ENCODE measurements around the gene CABLES2.

CABLES2 gene

GRCh38 chr20:62425281-62426058 is 18.4 kb upstream of the CABLES2 start:
- no peak overlapping the region for H3K4me2 ChIP-seq (ENCODE audit: low read length)
- H4K8ac ChIP-seq (ENCODE audit: low read depth, low read length), result no peak overlapping the region
- peak overlapping the region; percentile 10 for H2AK5ac ChIP-seq (ENCODE audit: low read length)
- no peak overlapping the region for H3K4ac ChIP-seq (ENCODE audit: low read depth, low read length)
- H3K79me2 ChIP-seq (ENCODE audit: control insufficient read depth, insufficient read depth, low read length, poor library complexity), result peaks cover 13% of the 10 kb centered on the region
- peaks cover 9% of the 10 kb centered on the region for H3K9me3 ChIP-seq (ENCODE audit: insufficient read depth, low read depth, low read length)
- H3K14ac ChIP-seq (ENCODE audit: low read length), result no peak overlapping the region
- H4K12ac ChIP-seq (ENCODE audit: low read depth, low read length), result no peak overlapping the region
- no CpG with 5 or more reads among the region's 21 CpGs for WGBS (ENCODE audit: extremely low coverage, insufficient coverage, insufficient read length)
- DNase-seq, result no peak
- peak overlapping the region; percentile 2 for H2BK120ac ChIP-seq (ENCODE audit: insufficient read depth, low read length, poor library complexity)
- H3K18ac ChIP-seq (ENCODE audit: low read length), result peak overlapping the region; percentile 5
- H3K27ac ChIP-seq (ENCODE audit: low read depth, low read length), result no peak overlapping the region
- H3K9ac ChIP-seq (ENCODE audit: low read length), result no peak overlapping the region
- peaks cover 23% of the 10 kb centered on the region for H3K79me1 ChIP-seq (ENCODE audit: low read length)
- H3K4me1 ChIP-seq (ENCODE audit: control insufficient read depth in 1 of 2, insufficient read depth in 2 of 2, low read length in 2 of 2), result peaks cover 46 to 57% of the 10 kb centered on the region in 2 experiments
- H3K4me3 ChIP-seq (ENCODE audit: low read depth, low read length), result no peak overlapping the region
- peak overlapping the region; percentile 3 for H4K91ac ChIP-seq (ENCODE audit: low read depth, low read length)
- H2BK12ac ChIP-seq (ENCODE audit: low read length), result no peak overlapping the region
- H3K27me3 ChIP-seq (ENCODE audit: insufficient read depth, low read length), result no peaks in the 10 kb centered on the region
- H3K36me3 ChIP-seq (ENCODE audit: control insufficient read depth in 1 of 2, insufficient read depth in 2 of 2, low read length in 2 of 2), result peaks cover 0 to 4% of the 10 kb centered on the region in 2 experiments
- no peak overlapping the region for H3K23ac ChIP-seq (ENCODE audit: low read length)
- H2AFZ ChIP-seq (ENCODE audit: insufficient read depth, low read length, poor library complexity), result no peak overlapping the region
- no peak overlapping the region for H2BK5ac ChIP-seq (ENCODE audit: low read depth, low read length, poor library complexity)

GRCh38 chr20:62424249-62425107 is 17.4 kb upstream of the CABLES2 start:
- H2BK120ac ChIP-seq (ENCODE audit: insufficient read depth, low read length, poor library complexity), result no peak overlapping the region
- H3K18ac ChIP-seq (ENCODE audit: low read length), result peak overlapping the region; percentile 12
- H3K27ac ChIP-seq (ENCODE audit: low read depth, low read length), result no peak overlapping the region
- H2AFZ ChIP-seq (ENCODE audit: insufficient read depth, low read length, poor library complexity), result no peak overlapping the region
- H3K4ac ChIP-seq (ENCODE audit: low read depth, low read length), result no peak overlapping the region
- H3K9me3 ChIP-seq (ENCODE audit: insufficient read depth, low read depth, low read length), result peaks cover 9% of the 10 kb centered on the region
- H3K14ac ChIP-seq (ENCODE audit: low read length), result no peak overlapping the region
- H3K9ac ChIP-seq (ENCODE audit: low read length), result no peak overlapping the region
- no peak overlapping the region for H3K4me3 ChIP-seq (ENCODE audit: low read depth, low read length)
- no peak overlapping the region for H2AK5ac ChIP-seq (ENCODE audit: low read length)
- no CpG with 5 or more reads among the region's 23 CpGs for WGBS (ENCODE audit: extremely low coverage, insufficient coverage, insufficient read length)
- H4K12ac ChIP-seq (ENCODE audit: low read depth, low read length), result no peak overlapping the region
- no peak for DNase-seq
- H3K4me2 ChIP-seq (ENCODE audit: low read length), result no peak overlapping the region
- peak overlapping the region; percentile 18 for H4K91ac ChIP-seq (ENCODE audit: low read depth, low read length)
- no peak overlapping the region for H4K8ac ChIP-seq (ENCODE audit: low read depth, low read length)
- H3K79me1 ChIP-seq (ENCODE audit: low read length), result peaks cover 19% of the 10 kb centered on the region
- H2BK12ac ChIP-seq (ENCODE audit: low read length), result no peak overlapping the region
- H3K27me3 ChIP-seq (ENCODE audit: insufficient read depth, low read length), result no peaks in the 10 kb centered on the region
- peaks cover 1 to 4% of the 10 kb centered on the region in 2 experiments for H3K36me3 ChIP-seq (ENCODE audit: control insufficient read depth in 1 of 2, insufficient read depth in 2 of 2, low read length in 2 of 2)
- peaks cover 13% of the 10 kb centered on the region for H3K79me2 ChIP-seq (ENCODE audit: control insufficient read depth, insufficient read depth, low read length, poor library complexity)
- no peak overlapping the region for H2BK5ac ChIP-seq (ENCODE audit: low read depth, low read length, poor library complexity)
- peaks cover 48 to 57% of the 10 kb centered on the region in 2 experiments for H3K4me1 ChIP-seq (ENCODE audit: control insufficient read depth in 1 of 2, insufficient read depth in 2 of 2, low read length in 2 of 2)
- H3K23ac ChIP-seq (ENCODE audit: low read length), result no peak overlapping the region

GRCh38 chr20:62423326-62423706 is 16.2 kb upstream of the CABLES2 start:
- Histone ChIP-seq H3K79me2 (ENCODE audit: control insufficient read depth, insufficient read depth, low read length, poor library complexity) (peaks cover 10% of the 10 kb centered on the region), H3K9me3 (ENCODE audit: insufficient read depth, low read depth, low read length) (peaks cover 7% of the 10 kb centered on the region), H3K9ac (ENCODE audit: low read length) (no peak overlapping the region), H3K27me3 (ENCODE audit: insufficient read depth, low read length) (no peaks in the 10 kb centered on the region), H2AFZ (ENCODE audit: insufficient read depth, low read length, poor library complexity) (no peak overlapping the region), H3K4me2 (ENCODE audit: low read length) (no peak overlapping the region), H3K4ac (ENCODE audit: low read depth, low read length) (no peak overlapping the region), H3K14ac (ENCODE audit: low read length) (no peak overlapping the region), H4K12ac (ENCODE audit: low read depth, low read length) (no peak overlapping the region), H2AK5ac (ENCODE audit: low read length) (no peak overlapping the region), H3K27ac (ENCODE audit: low read depth, low read length) (no peak overlapping the region), H3K79me1 (ENCODE audit: low read length) (peaks cover 11% of the 10 kb centered on the region), H3K36me3 (ENCODE audit: control insufficient read depth in 1 of 2, insufficient read depth in 2 of 2, low read length in 2 of 2) (peaks cover 4 to 5% of the 10 kb centered on the region in 2 experiments), H2BK5ac (ENCODE audit: low read depth, low read length, poor library complexity) (no peak overlapping the region), H3K23ac (ENCODE audit: low read length) (no peak overlapping the region), H4K91ac (ENCODE audit: low read depth, low read length) (no peak overlapping the region), H4K8ac (ENCODE audit: low read depth, low read length) (no peak overlapping the region), H3K4me1 (ENCODE audit: control insufficient read depth in 1 of 2, insufficient read depth in 2 of 2, low read length in 2 of 2) (peaks cover 41 to 49% of the 10 kb centered on the region in 2 experiments), H2BK12ac (ENCODE audit: low read length) (no peak overlapping the region), H3K18ac (ENCODE audit: low read length) (no peak overlapping the region), H2BK120ac (ENCODE audit: insufficient read depth, low read length, poor library complexity) (no peak overlapping the region), H3K4me3 (ENCODE audit: low read depth, low read length) (no peak overlapping the region)
- DNase-seq, result no peak
- no CpG with 5 or more reads among the region's 10 CpGs for WGBS (ENCODE audit: extremely low coverage, insufficient coverage, insufficient read length)

- no peak overlapping the region for H2BK120ac ChIP-seq (ENCODE audit: insufficient read depth, low read length, poor library complexity)
- no peak overlapping the region for H3K14ac ChIP-seq (ENCODE audit: low read length)
- no peak overlapping the region for H2AFZ ChIP-seq (ENCODE audit: insufficient read depth, low read length, poor library complexity)
- no peak overlapping the region for H4K12ac ChIP-seq (ENCODE audit: low read depth, low read length)
- H3K4me1 ChIP-seq (ENCODE audit: control insufficient read depth in 1 of 2, insufficient read depth in 2 of 2, low read length in 2 of 2), result peaks cover 36 to 44% of the 10 kb centered on the region in 2 experiments
- no peak for DNase-seq
- H3K4me2 ChIP-seq (ENCODE audit: low read length), result no peak overlapping the region
- H3K27me3 ChIP-seq (ENCODE audit: insufficient read depth, low read length), result no peaks in the 10 kb centered on the region
- no peak overlapping the region for H3K23ac ChIP-seq (ENCODE audit: low read length)
- H3K79me2 ChIP-seq (ENCODE audit: control insufficient read depth, insufficient read depth, low read length, poor library complexity), result peaks cover 7% of the 10 kb centered on the region
- no peak overlapping the region for H4K8ac ChIP-seq (ENCODE audit: low read depth, low read length)
- H3K27ac ChIP-seq (ENCODE audit: low read depth, low read length), result no peak overlapping the region
- no peak overlapping the region for H4K91ac ChIP-seq (ENCODE audit: low read depth, low read length)
- H2BK5ac ChIP-seq (ENCODE audit: low read depth, low read length, poor library complexity), result no peak overlapping the region
- H3K79me1 ChIP-seq (ENCODE audit: low read length), result peaks cover 6% of the 10 kb centered on the region
- H2BK12ac ChIP-seq (ENCODE audit: low read length), result no peak overlapping the region
- no peak overlapping the region for H3K18ac ChIP-seq (ENCODE audit: low read length)
- H3K4me3 ChIP-seq (ENCODE audit: low read depth, low read length), result no peak overlapping the region
- H3K9me3 ChIP-seq (ENCODE audit: insufficient read depth, low read depth, low read length), result peaks cover 7% of the 10 kb centered on the region
- H3K4ac ChIP-seq (ENCODE audit: low read depth, low read length), result no peak overlapping the region
- no peak overlapping the region for H2AK5ac ChIP-seq (ENCODE audit: low read length)
- H3K9ac ChIP-seq (ENCODE audit: low read length), result no peak overlapping the region
- WGBS (ENCODE audit: extremely low coverage, insufficient coverage, insufficient read length), result no CpG with 5 or more reads among the region's 20 CpGs
- peaks cover 4 to 5% of the 10 kb centered on the region in 2 experiments for H3K36me3 ChIP-seq (ENCODE audit: control insufficient read depth in 1 of 2, insufficient read depth in 2 of 2, low read length in 2 of 2)
Measured at GRCh38 chr20:62422636-62423325, 15.7 kb upstream of the CABLES2 start.
